B cell (primary cell): ENCODE data around the gene AP1M2. TPM values are rescaled to one million over a fixed set of nuclear protein-coding genes. Genes with fewer than 3 reads are reported as not detected.

Experiments used
- ATAC-seq: fragments of 200-7000 bp; cut with Tn5 transposase; one replicate; pipeline ENCODE4 v1.10.0; 2021; ENCODE audit warnings: low read depth, mild to moderate bottlenecking, moderate number of reproducible peaks, moderate library complexity
- CTCF ChIA-PET: fragments of 350-600 bp; sonication (Branson Sonifier 250); formaldehyde crosslinking; loops from one replicate; lab custom pipeline; 2021; ENCODE audit warnings: antibody characterized with exemption, inconsistent platforms; lab: Charles Lee
- POLR2A ChIA-PET: fragments of 350-600 bp; sonication (Branson Sonifier 250); formaldehyde crosslinking; loops from one replicate; lab custom pipeline; 2021; ENCODE audit warnings: antibody characterized with exemption; lab: Charles Lee
- DNase-seq: peaks from one replicate; pipeline ENCODE4 v3.0.0; 2013
- H2AFZ ChIP-seq: 2 replicates; pipeline ENCODE4 v1.6.1; 2012; ENCODE audit warnings: mild to moderate bottlenecking, low read depth, low read length; ENCODE audit not compliant: insufficient read depth, poor library complexity, severe bottlenecking
- H3K27ac ChIP-seq, 2 donors: 1 replicate in 1 of 2; 2 replicates in 1 of 2; pipeline ENCODE4 v1.5.1; 2012 to 2013; ENCODE audit warnings: low read length in 2 of 2, mild to moderate bottlenecking in 2 of 2, moderate library complexity in 1 of 2
- H3K27me3 ChIP-seq, 4 experiments: fragments of 200-600 bp in 1 of 4; sonication (generic) in 1 of 4; replicated peaks in 1 of 4; 1 replicate in 2 of 4; 2 replicates in 2 of 4; pipeline versions ENCODE4 v1.6.1 to v1.7.0; 2013 to 2016; ENCODE audit warnings: low read length in 3 of 4, mild to moderate bottlenecking in 2 of 4, mixed read lengths in 1 of 4, moderate library complexity in 1 of 4; ENCODE audit not compliant: insufficient read depth in 4 of 4, control insufficient read depth in 3 of 4; ENCODE audit errors: control extremely low read depth in 1 of 4
- H3K36me3 ChIP-seq, 2 experiments: replicated peaks in 1 of 2; 1 replicate in 1 of 2; 2 replicates in 1 of 2; pipeline versions ENCODE4 v1.6.1 to v1.7.1; 2013; ENCODE audit warnings: low read length in 1 of 2; ENCODE audit not compliant: insufficient read depth in 2 of 2, control insufficient read depth in 1 of 2; ENCODE audit errors: control extremely low read depth in 1 of 2, extremely low read depth in 1 of 2
- H3K4me1 ChIP-seq, 2 donors: fragments of 200-600 bp in 1 of 2; sonication (generic) in 1 of 2; 1 replicate in 1 of 2; 2 replicates in 1 of 2; pipeline versions ENCODE4 v1.5.1 to v1.6.1; 2013 to 2017; ENCODE audit warnings: low read length in 2 of 2; ENCODE audit not compliant: control insufficient read depth in 2 of 2, insufficient read depth in 2 of 2
- H3K4me2 ChIP-seq: replicated peaks from 2 replicates; pipeline ENCODE3; 2012; ENCODE audit warnings: mild to moderate bottlenecking, low read depth, low read length; ENCODE audit not compliant: poor library complexity, severe bottlenecking
- H3K4me3 ChIP-seq, 5 experiments: fragments of 200-600 bp in 1 of 5; sonication (generic) in 1 of 5; 1 replicate in 3 of 5; 2 replicates in 2 of 5; pipeline versions ENCODE4 v1.5.1 to v1.7.0; 2011 to 2016; ENCODE audit warnings: low read length in 4 of 5, mild to moderate bottlenecking in 4 of 5, low read depth in 2 of 5, control low read depth in 1 of 5, moderate library complexity in 1 of 5; ENCODE audit not compliant: insufficient read depth in 1 of 5; ENCODE audit errors: control extremely low read depth in 1 of 5, extremely low read depth in 1 of 5
- H3K79me2 ChIP-seq: fragments of 200-600 bp; sonication (generic); one replicate; pipeline ENCODE4 v1.6.0; 2016; ENCODE audit warnings: low read length; ENCODE audit not compliant: control insufficient read depth, insufficient read depth
- H3K9ac ChIP-seq: fragments of 200-600 bp; sonication (generic); 2 replicates; pipeline ENCODE4 v1.6.1; 2017; ENCODE audit warnings: mild to moderate bottlenecking, low read length, moderate library complexity
- H3K9me3 ChIP-seq, 3 donors: one replicate each; pipeline versions ENCODE4 v1.6.1 to v1.7.1; 2013; ENCODE audit warnings: low read length in 2 of 3; ENCODE audit not compliant: control insufficient read depth in 2 of 3, insufficient read depth in 1 of 3; ENCODE audit errors: control extremely low read depth in 1 of 3
- H4K20me1 ChIP-seq: 2 replicates; pipeline ENCODE4 v1.6.0; 2012; ENCODE audit warnings: mild to moderate bottlenecking, low read length; ENCODE audit not compliant: insufficient read depth, control insufficient read depth, poor library complexity, severe bottlenecking
- H3K27ac Mint-ChIP-seq: one replicate; pipeline ENCODE4 v1.8.0; 2021; ENCODE audit warnings: mixed read lengths
- H3K27me3 Mint-ChIP-seq: one replicate; pipeline ENCODE4 v1.8.0; 2021; ENCODE audit warnings: mixed read lengths
- H3K4me1 Mint-ChIP-seq: one replicate; pipeline ENCODE4 v1.8.0; 2021; ENCODE audit warnings: mixed read lengths
- H3K4me3 Mint-ChIP-seq: one replicate; pipeline ENCODE4 v1.8.0; 2021; ENCODE audit warnings: mixed read lengths
- H3K9me3 Mint-ChIP-seq: one replicate; pipeline ENCODE4 v1.8.0; 2022; ENCODE audit warnings: mixed read lengths; ENCODE audit not compliant: insufficient read depth
- EZH2 ChIP-seq: IDR thresholded peaks from 2 replicates; pipeline ENCODE4 v1.6.1; 2012; ENCODE audit warnings: borderline replicate concordance, low read depth, mild to moderate bottlenecking, moderate library complexity, low read length; ENCODE audit not compliant: insufficient read depth, poor library complexity, severe bottlenecking
- WGBS: methylation state at CpG from one replicate; pipeline ENCODE4 v1.1.5; 2013; ENCODE audit warnings: missing lambda C conversion rate; ENCODE audit not compliant: insufficient coverage; 5-methylcytosine and 5-hydroxymethylcytosine counted together
- intact Hi-C: fragments of 100-400 bp; cut with micrococcal nuclease; formaldehyde crosslinking; loops from one replicate; pipeline ENCODE4 v1.10.0; 2022
- polyA plus RNA-seq: library from polyadenylated mRNA; depleted of rRNA; stranded (reverse); fragments of >200 nt; gene quantifications from 2 replicates; pipeline ENCODE4 v1.2.3, GENCODE V29; 2012
- total RNA-seq, 2 donors: library from RNA; stranded (reverse); fragments of 120-200 nt in 1 of 2; gene quantifications; 1 replicate in 1 of 2; 2 replicates in 1 of 2; pipeline versions ENCODE4 v1.2.3 to v1.2.4, GENCODE V29; 2013 to 2022
- TF ChIP-seq, protein P1 (sequence below): fragments of 200-600 bp; IDR thresholded peaks from one replicate; pipeline ENCODE4 v1.8.0; 2022; ENCODE audit warnings: antibody characterized with exemption, mild to moderate bottlenecking

The AP1M2 gene
- total and polyA plus RNA-seq, 2 donors (not counting 1 experiment from before 2014, with no cell fraction given) = not detected

DNA sequence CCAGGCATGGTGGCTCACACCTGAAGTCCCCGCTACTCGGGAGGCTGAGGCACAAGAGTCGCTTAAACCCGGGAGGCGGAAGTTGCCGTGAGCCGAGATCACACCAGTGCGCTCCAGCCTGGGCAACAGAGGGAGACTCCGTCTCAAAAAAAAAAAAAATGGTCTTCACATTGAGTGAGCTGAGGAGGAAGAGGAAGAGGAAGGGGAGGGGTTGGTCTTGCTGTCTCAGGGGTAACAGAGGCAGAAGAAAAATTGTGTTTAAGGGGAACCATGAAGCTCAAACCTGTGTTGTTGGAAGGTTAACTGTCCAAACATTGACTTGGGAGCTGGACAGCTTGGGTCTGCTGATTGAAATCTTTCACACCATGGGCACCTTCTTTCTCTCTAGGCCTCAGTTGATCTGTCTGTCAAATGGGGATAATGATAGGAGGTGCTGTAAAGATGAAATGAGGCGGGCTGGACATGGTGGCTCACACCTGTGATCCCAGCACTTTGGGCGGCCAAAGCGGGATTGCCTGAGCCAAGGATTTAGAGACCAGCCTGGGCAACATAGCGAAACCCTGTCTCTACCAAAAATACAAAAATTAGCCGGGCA is 28.4 kb upstream of the AP1M2 start:
- Histone ChIP-seq H3K4me1 (peaks cover 18 to 57% of the 10 kb centered on the region in 2 donors), H3K27ac (peak overlapping the region; percentile 11 to 49), H3K79me2 (peaks cover 98% of the 10 kb centered on the region), H3K9ac (peak overlapping the region; percentile 35), H4K20me1 (peaks cover 89% of the 10 kb centered on the region), H3K36me3 (peaks cover 4 to 40% of the 10 kb centered on the region in 2 experiments), H3K4me3 (peak overlapping the region in 2 of 5 experiments; percentile 32 to 38), H3K4me2 (peak overlapping the region; percentile 48), H3K27me3 (no peaks in the 10 kb centered on the region), H2AFZ (no peak overlapping the region), H3K9me3 (no peaks in the 10 kb centered on the region)
- DNase-seq (peak; percentile 66), ATAC-seq (peak; percentile 56)
- peaks cover 46% of the 10 kb centered on the region for H3K4me1 Mint-ChIP-seq
- POLR2A ChIA-PET = interaction anchor here (0.6 to 1.0 kb wide), 3 partner anchors 11 to 190 kb away, joined by 3 to 4 read pairs (median 4); no protein-coding TSS in a partner anchor
- H3K9me3 Mint-ChIP-seq = no peaks in the 10 kb centered on the region
- TF ChIP-seq EZH2 = no peak
- TF ChIP-seq, protein P1, sequence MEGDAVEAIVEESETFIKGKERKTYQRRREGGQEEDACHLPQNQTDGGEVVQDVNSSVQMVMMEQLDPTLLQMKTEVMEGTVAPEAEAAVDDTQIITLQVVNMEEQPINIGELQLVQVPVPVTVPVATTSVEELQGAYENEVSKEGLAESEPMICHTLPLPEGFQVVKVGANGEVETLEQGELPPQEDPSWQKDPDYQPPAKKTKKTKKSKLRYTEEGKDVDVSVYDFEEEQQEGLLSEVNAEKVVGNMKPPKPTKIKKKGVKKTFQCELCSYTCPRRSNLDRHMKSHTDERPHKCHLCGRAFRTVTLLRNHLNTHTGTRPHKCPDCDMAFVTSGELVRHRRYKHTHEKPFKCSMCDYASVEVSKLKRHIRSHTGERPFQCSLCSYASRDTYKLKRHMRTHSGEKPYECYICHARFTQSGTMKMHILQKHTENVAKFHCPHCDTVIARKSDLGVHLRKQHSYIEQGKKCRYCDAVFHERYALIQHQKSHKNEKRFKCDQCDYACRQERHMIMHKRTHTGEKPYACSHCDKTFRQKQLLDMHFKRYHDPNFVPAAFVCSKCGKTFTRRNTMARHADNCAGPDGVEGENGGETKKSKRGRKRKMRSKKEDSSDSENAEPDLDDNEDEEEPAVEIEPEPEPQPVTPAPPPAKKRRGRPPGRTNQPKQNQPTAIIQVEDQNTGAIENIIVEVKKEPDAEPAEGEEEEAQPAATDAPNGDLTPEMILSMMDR = no peak
- H3K4me3 Mint-ChIP-seq = peak overlapping the region; percentile 76
- 56% methylated on average over 8 of the region's 14 CpGs for WGBS
- CTCF ChIA-PET = interaction anchor here (0.6 to 3.8 kb wide), 5 partner anchors 19 to 87 kb away, joined by 3 to 37 read pairs (median 4); no protein-coding TSS in a partner anchor
- intact Hi-C loops = loop anchor here (5.0 kb wide), 1 partner anchor 33 kb away; no protein-coding TSS in a partner anchor
- H3K27me3 Mint-ChIP-seq = no peaks in the 10 kb centered on the region
- H3K27ac Mint-ChIP-seq = peak overlapping the region; percentile 90
